Osteoblast (primary cell): ENCODE data around the gene RASAL2. TPM values are rescaled to one million over a fixed set of nuclear protein-coding genes. Genes with fewer than 3 reads are reported as not detected.
A peak's percentile ranks its signal among the peaks of the same experiment; 100 is the strongest.
"Not testable (repeated sequence)": the region's sequence is repeated elsewhere in the genome, so short reads cannot be mapped to it uniquely, and the experiment has no call there.

Source experiments
- DNase-seq: peaks from one replicate; pipeline ENCODE4 v3.0.0; 2011; ENCODE audit warnings: low spot score, mixed read lengths; ENCODE audit not compliant: insufficient read length; ENCODE audit errors: missing footprints
- H2AFZ ChIP-seq: 2 replicates; pipeline ENCODE4 v1.6.0; 2011; ENCODE audit warnings: mild to moderate bottlenecking, low read length
- H3K27ac ChIP-seq: 2 replicates; pipeline ENCODE4 v1.5.1; 2011; ENCODE audit warnings: mild to moderate bottlenecking, low read depth, low read length, moderate library complexity
- H3K27me3 ChIP-seq: 2 replicates; pipeline ENCODE4 v1.6.0; 2012; ENCODE audit warnings: mild to moderate bottlenecking, control low read depth, inconsistent platforms, low read length, moderate library complexity; ENCODE audit not compliant: insufficient read depth
- H3K36me3 ChIP-seq: 2 replicates; pipeline ENCODE4 v1.5.1; 2011; ENCODE audit warnings: mild to moderate bottlenecking, low read length, control low read depth, moderate library complexity; ENCODE audit not compliant: insufficient read depth
- H3K4me1 ChIP-seq: 2 replicates; pipeline ENCODE4 v1.5.1; 2011; ENCODE audit warnings: mild to moderate bottlenecking, low read length, control low read depth, moderate library complexity; ENCODE audit not compliant: insufficient read depth
- H3K4me2 ChIP-seq: 2 replicates; pipeline ENCODE4 v1.6.0; 2011; ENCODE audit warnings: mild to moderate bottlenecking, low read length; ENCODE audit not compliant: insufficient read depth
- H3K4me3 ChIP-seq: fragments of 200-600 bp; sonication (generic); 3 replicates; pipeline ENCODE4 v1.5.1; 2012; ENCODE audit warnings: mild to moderate bottlenecking, low read length, inconsistent platforms; ENCODE audit not compliant: insufficient read depth
- H3K79me2 ChIP-seq: 2 replicates; pipeline ENCODE4 v1.6.0; 2012; ENCODE audit warnings: mild to moderate bottlenecking, low read length, control low read depth, inconsistent platforms; ENCODE audit not compliant: insufficient read depth
- H3K9me3 ChIP-seq: 2 replicates; pipeline ENCODE4 v1.5.1; 2011; ENCODE audit warnings: low read depth, low read length, control low read depth
- H4K20me1 ChIP-seq: 2 replicates; pipeline ENCODE4 v1.6.0; 2012; ENCODE audit warnings: mild to moderate bottlenecking, low read length, control low read depth; ENCODE audit not compliant: insufficient read depth
- CTCF ChIP-seq: IDR thresholded peaks from 2 replicates; pipeline ENCODE4 v1.5.1; 2011; ENCODE audit warnings: mild to moderate bottlenecking, low read depth, low read length, moderate library complexity; ENCODE audit errors: extremely low read depth
- total RNA-seq: library from RNA; depleted of rRNA; stranded (reverse); fragments of >200 nt; gene quantifications from 2 replicates; pipeline ENCODE4 v1.2.3, GENCODE V29; 2012

The RASAL2 gene
- total RNA-seq, 1 donor = 59.4 TPM

- DNase-seq, H3K9me3 ChIP-seq, H3K27me3 ChIP-seq, H3K4me2 ChIP-seq, H2AFZ ChIP-seq, H4K20me1 ChIP-seq, H3K36me3 ChIP-seq, H3K4me3 ChIP-seq, H3K27ac ChIP-seq, H3K4me1 ChIP-seq: not testable (repeated sequence)
- peaks cover 73% of the 10 kb centered on the region for H3K79me2 ChIP-seq
Measured at GRCh38 chr1:178208269-178208856, 114.5 kb downstream of the RASAL2 start.

GRCh38 chr1:178209935-178210334 lies 116.0 kb downstream of the RASAL2 start:
- Histone ChIP-seq H3K9me3 (peaks cover 2% of the 10 kb centered on the region), H2AFZ (no peak overlapping the region), H3K36me3 (no peaks in the 10 kb centered on the region), H4K20me1 (peaks cover 3% of the 10 kb centered on the region), H3K4me3 (no peak overlapping the region), H3K27ac (no peak overlapping the region), H3K4me2 (no peak overlapping the region), H3K27me3 (no peaks in the 10 kb centered on the region), H3K4me1 (no peaks in the 10 kb centered on the region), H3K79me2 (peaks cover 67% of the 10 kb centered on the region)
- TF ChIP-seq CTCF = no peak
- no peak for DNase-seq

GRCh38 chr1:178218550-178218949 lies 124.6 kb downstream of the RASAL2 start:
- H3K36me3 ChIP-seq = no peaks in the 10 kb centered on the region
- H3K27ac ChIP-seq = no peak overlapping the region
- no peak for DNase-seq
- H4K20me1 ChIP-seq = peaks cover 5% of the 10 kb centered on the region
- H3K4me3 ChIP-seq = no peak overlapping the region
- H3K27me3 ChIP-seq = no peaks in the 10 kb centered on the region
- H3K9me3 ChIP-seq = no peaks in the 10 kb centered on the region
- peaks cover 79% of the 10 kb centered on the region for H3K79me2 ChIP-seq
- H3K4me1 ChIP-seq = peaks cover 7% of the 10 kb centered on the region
- TF ChIP-seq CTCF = no peak
- H2AFZ ChIP-seq = no peak overlapping the region
- no peak overlapping the region for H3K4me2 ChIP-seq

GRCh38 chr1:178220094-178220493 lies 126.2 kb downstream of the RASAL2 start:
- H3K79me2 ChIP-seq = peaks cover 81% of the 10 kb centered on the region
- peak; percentile 48 for DNase-seq

More at GRCh38 chr1:178220094-178220493, 126.2 kb downstream of the RASAL2 start:
- Histone ChIP-seq H3K4me3 (no peak overlapping the region), H4K20me1 (peaks cover 8% of the 10 kb centered on the region), H3K4me2 (no peak overlapping the region), H3K9me3 (no peaks in the 10 kb centered on the region), H3K27me3 (no peaks in the 10 kb centered on the region), H2AFZ (no peak overlapping the region), H3K27ac (no peak overlapping the region), H3K36me3 (no peaks in the 10 kb centered on the region), H3K4me1 (peaks cover 7% of the 10 kb centered on the region)
- TF ChIP-seq CTCF = no peak
